ENCODE measurements around the gene MPEG1.

Gene MPEG1

GRCh38 chr11:59255281-59255680 lies 42.6 kb upstream of the MPEG1 start:
- no peak for DNase-seq (ENCODE audit: low read depth)
- no peak overlapping the region for H3K4me3 ChIP-seq (ENCODE audit: low read depth, low read length)
- TF ChIP-seq POLR2A (IDR thresholded peaks at IDR 0.05; ENCODE audit: extremely low read depth, insufficient read length) (no peak), MAX (IDR thresholded peaks at IDR 0.05; ENCODE audit: low read depth, low read length) (no peak), CTCF (IDR thresholded peaks at IDR 0.05; ENCODE audit: low read depth, low read length) (no peak), MYC (IDR thresholded peaks at IDR 0.05; ENCODE audit: low read depth, low read length) (no peak)

- H3K4me3 ChIP-seq (ENCODE audit: low read depth, low read length), result no peak overlapping the region
- TF ChIP-seq CTCF (IDR thresholded peaks at IDR 0.05; ENCODE audit: low read depth, low read length) (no peak), POLR2A (IDR thresholded peaks at IDR 0.05; ENCODE audit: extremely low read depth, insufficient read length) (no peak), MYC (IDR thresholded peaks at IDR 0.05; ENCODE audit: low read depth, low read length) (no peak), MAX (IDR thresholded peaks at IDR 0.05; ENCODE audit: low read depth, low read length) (no peak)
Measured at GRCh38 chr11:59254286-59254685, 41.6 kb upstream of the MPEG1 start.

GRCh38 chr11:59253001-59253400 lies 40.3 kb upstream of the MPEG1 start:
- TF ChIP-seq MAX (IDR thresholded peaks at IDR 0.05; ENCODE audit: low read depth, low read length) (no peak), MYC (IDR thresholded peaks at IDR 0.05; ENCODE audit: low read depth, low read length) (no peak), CTCF (IDR thresholded peaks at IDR 0.05; ENCODE audit: low read depth, low read length) (no peak), POLR2A (IDR thresholded peaks at IDR 0.05; ENCODE audit: extremely low read depth, insufficient read length) (no peak)
- H3K4me3 ChIP-seq (ENCODE audit: low read depth, low read length), result no peak overlapping the region
- DNase-seq (ENCODE audit: low read depth), result no peak

More at GRCh38 chr11:59254286-59254685, 41.6 kb upstream of the MPEG1 start:
- no peak for DNase-seq (ENCODE audit: low read depth)

GRCh38 chr11:59249535-59249934 lies 36.8 kb upstream of the MPEG1 start:
- no peak for DNase-seq (ENCODE audit: low read depth)
- TF ChIP-seq MAX (IDR thresholded peaks at IDR 0.05; ENCODE audit: low read depth, low read length) (no peak), POLR2A (IDR thresholded peaks at IDR 0.05; ENCODE audit: extremely low read depth, insufficient read length) (no peak), CTCF (IDR thresholded peaks at IDR 0.05; ENCODE audit: low read depth, low read length) (no peak), MYC (IDR thresholded peaks at IDR 0.05; ENCODE audit: low read depth, low read length) (no peak)

GRCh38 chr11:59247531-59248227 lies 35.0 kb upstream of the MPEG1 start:
- no peak for TF ChIP-seq CTCF (IDR thresholded peaks at IDR 0.05; ENCODE audit: low read depth, low read length)
- no peak for TF ChIP-seq POLR2A (IDR thresholded peaks at IDR 0.05; ENCODE audit: extremely low read depth, insufficient read length)
- no peak for TF ChIP-seq MYC (IDR thresholded peaks at IDR 0.05; ENCODE audit: low read depth, low read length)
- no peak for TF ChIP-seq MAX (IDR thresholded peaks at IDR 0.05; ENCODE audit: low read depth, low read length)
- H3K4me3 ChIP-seq (ENCODE audit: low read depth, low read length), result no peak overlapping the region
- DNase-seq (ENCODE audit: low read depth), result no peak

More at GRCh38 chr11:59249535-59249934, 36.8 kb upstream of the MPEG1 start:
- no peak overlapping the region for H3K4me3 ChIP-seq (ENCODE audit: low read depth, low read length)
